ENCODE data around the gene GALNT7.
A peak's percentile ranks its signal among the peaks of the same experiment; 100 is the strongest.

GALNT7 gene

GRCh38 chr4:173337463-173337862, 168.9 kb downstream of the GALNT7 start:
- no peak for DNase-seq

GRCh38 chr4:173343832-173344397, 175.3 kb downstream of the GALNT7 start:
- no peak for DNase-seq

- DNase-seq: no peak
Measured at GRCh38 chr4:173345648-173346047, 177.0 kb downstream of the GALNT7 start.

GRCh38 chr4:173346074-173346473, 177.5 kb downstream of the GALNT7 start:
- no peak for DNase-seq

- DNase-seq: no peak
Measured at GRCh38 chr4:173347467-173347866, 178.9 kb downstream of the GALNT7 start.

- no peak for DNase-seq
Measured at GRCh38 chr4:173357939-173358338, 189.3 kb downstream of the GALNT7 start.

GRCh38 chr4:173360587-173361221, 192.1 kb downstream of the GALNT7 start:
- DNase-seq: peak in 1 of 56 donors; percentile 2

GRCh38 chr4:173362666-173363065, 194.1 kb downstream of the GALNT7 start:
- no peak for DNase-seq

GRCh38 chr4:173365359-173365996, 196.9 kb downstream of the GALNT7 start:
- DNase-seq: no peak

GRCh38 chr4:173367285-173367684, 198.7 kb downstream of the GALNT7 start:
- DNase-seq: no peak

- no peak for DNase-seq
Measured at GRCh38 chr4:173367946-173368345, 199.3 kb downstream of the GALNT7 start.

- DNase-seq: peak in 29 of 56 donors; percentile 11 to 79 (median 57)
Measured at GRCh38 chr4:173370130-173370476, 201.5 kb downstream of the GALNT7 start.

GRCh38 chr4:173370477-173371291, 202.1 kb downstream of the GALNT7 start, which contains the start of gene SAP30:
TSS of gene SAP30 (plus strand) at chr4:173370954. CDS start at chr4:173371183, 229 bp downstream.
- peak; percentile 72 to 99 (median 97) for DNase-seq

- DNase-seq: peak; percentile 9 to 89 (median 62)
Measured at GRCh38 chr4:173371292-173372192, 202.9 kb downstream of the GALNT7 start.
